ENCODE data around the gene DOCK7. TPM values are rescaled to one million over a fixed set of nuclear protein-coding genes. Genes with fewer than 3 reads are reported as not detected.

Gene DOCK7
- total RNA-seq, 4 donors from 2014 or later: 34.1 to 47.7 (median 42.1) TPM

GRCh38 chr1:62423580-62424242 lies 264.5 kb downstream of the DOCK7 start:
- Histone ChIP-seq H3K27ac (no peak overlapping the region), H3K9me3 (no peaks in the 10 kb centered on the region), H3K36me3 (no peaks in the 10 kb centered on the region), H3K4me1 (no peaks in the 10 kb centered on the region), H3K4me3 (replicated peaks in 1 of 3) (no peak overlapping the region), H3K27me3 (no peaks in the 10 kb centered on the region)
- TF ChIP-seq CTCF (IDR thresholded peaks at IDR 0.05) (no peak), POLR2A (IDR thresholded peaks at IDR 0.05) (no peak)
- 91 to 92% methylated on average over 14 of the region's 14 CpGs for WGBS, 2 donors
- no peak for DNase-seq
- intact Hi-C loops (cut with DNase I): no loop called here

- DNase-seq: no peak
- no peak overlapping the region for H3K27ac ChIP-seq
- TF ChIP-seq CTCF (IDR thresholded peaks at IDR 0.05) (no peak), POLR2A (IDR thresholded peaks at IDR 0.05) (no peak)
- WGBS, 2 donors: 79 to 87% methylated on average over 1 of the region's 1 CpG
- intact Hi-C loops (cut with DNase I): no loop called here
- no peaks in the 10 kb centered on the region for H3K9me3 ChIP-seq
- H3K36me3 ChIP-seq: no peaks in the 10 kb centered on the region
- H3K4me3 ChIP-seq (replicated peaks in 1 of 3): no peak overlapping the region
- H3K27me3 ChIP-seq: no peaks in the 10 kb centered on the region
- no peaks in the 10 kb centered on the region for H3K4me1 ChIP-seq
Observed at GRCh38 chr1:62420214-62420613, 268.0 kb downstream of the DOCK7 start.

GRCh38 chr1:62417351-62417999 lies 270.7 kb downstream of the DOCK7 start:
- Histone ChIP-seq H3K4me1 (no peaks in the 10 kb centered on the region), H3K27ac (no peak overlapping the region), H3K27me3 (no peaks in the 10 kb centered on the region), H3K36me3 (no peaks in the 10 kb centered on the region), H3K4me3 (replicated peaks in 1 of 3) (no peak overlapping the region), H3K9me3 (no peaks in the 10 kb centered on the region)
- DNase-seq: no peak
- intact Hi-C loops (cut with DNase I): no loop called here
- WGBS, 2 donors: 61 to 63% methylated on average over 2 of the region's 2 CpGs
- TF ChIP-seq CTCF (IDR thresholded peaks at IDR 0.05): no peak
- TF ChIP-seq POLR2A (IDR thresholded peaks at IDR 0.05): no peak

- 63 to 65% methylated on average over 8 of the region's 8 CpGs for WGBS, 2 donors
- TF ChIP-seq CTCF (IDR thresholded peaks at IDR 0.05) (no peak), POLR2A (IDR thresholded peaks at IDR 0.05) (no peak)
- no peaks in the 10 kb centered on the region for H3K36me3 ChIP-seq
- intact Hi-C loops (cut with DNase I): no loop called here
- no peak overlapping the region for H3K27ac ChIP-seq
- no peaks in the 10 kb centered on the region for H3K4me1 ChIP-seq
- no peak overlapping the region for H3K4me3 ChIP-seq (replicated peaks in 1 of 3)
- H3K9me3 ChIP-seq: no peaks in the 10 kb centered on the region
- no peak for DNase-seq
- H3K27me3 ChIP-seq: no peaks in the 10 kb centered on the region
Observed at GRCh38 chr1:62415687-62416086, 272.5 kb downstream of the DOCK7 start.

GRCh38 chr1:62407398-62408009 lies 280.7 kb downstream of the DOCK7 start:
- Histone ChIP-seq H3K36me3 (no peaks in the 10 kb centered on the region), H3K27me3 (no peaks in the 10 kb centered on the region), H3K4me3 (replicated peaks in 1 of 3) (no peak overlapping the region), H3K27ac (no peak overlapping the region), H3K4me1 (no peaks in the 10 kb centered on the region), H3K9me3 (no peaks in the 10 kb centered on the region)
- intact Hi-C loops (cut with DNase I): loop anchor here (2.0 kb wide), 1 partner anchor 231 kb away; no protein-coding TSS in a partner anchor
- DNase-seq: no peak
- TF ChIP-seq CTCF (IDR thresholded peaks at IDR 0.05) (peak; percentile 53 to 85 (median 74)), POLR2A (IDR thresholded peaks at IDR 0.05) (no peak)
- WGBS, 2 donors: 69% methylated on average over 12 of the region's 12 CpGs
